ENCODE data around the gene RAB3IL1.

RAB3IL1 gene

GRCh38 chr11:61896665-61897386 is 20.5 kb downstream of the RAB3IL1 start:
- no peak overlapping the region for H3K4me2 ChIP-seq
- no peaks in the 10 kb centered on the region for H4K20me1 ChIP-seq
- H3K9ac ChIP-seq, result no peak overlapping the region
- no peak overlapping the region for H3K27ac ChIP-seq
- peaks cover 27% of the 10 kb centered on the region for H3K4me1 ChIP-seq
- no peak overlapping the region for H3K4me3 ChIP-seq
- H3K36me3 ChIP-seq, result no peaks in the 10 kb centered on the region
- TF ChIP-seq Cebpa-rat (IDR thresholded peaks at IDR 0.05), result no peak
- no peaks in the 10 kb centered on the region for H3K9me3 ChIP-seq
- no peaks in the 10 kb centered on the region for H3K27me3 ChIP-seq

- no peak for TF ChIP-seq Cebpa-rat (IDR thresholded peaks at IDR 0.05)
- Histone ChIP-seq H3K4me2 (no peak overlapping the region), H3K4me3 (no peak overlapping the region), H3K9me3 (no peaks in the 10 kb centered on the region), H3K9ac (no peak overlapping the region), H3K27ac (no peak overlapping the region), H4K20me1 (no peaks in the 10 kb centered on the region), H3K27me3 (no peaks in the 10 kb centered on the region), H3K4me1 (peaks cover 33% of the 10 kb centered on the region), H3K36me3 (no peaks in the 10 kb centered on the region)
These were observed 21.7 kb downstream of the RAB3IL1 start for GRCh38 chr11:61895718-61896059.

- Histone ChIP-seq H3K4me1 (peaks cover 38% of the 10 kb centered on the region), H3K4me2 (no peak overlapping the region)
These were observed 22.2 kb downstream of the RAB3IL1 start for GRCh38 chr11:61895046-61895717.

GRCh38 chr11:61893981-61894380 is 23.4 kb downstream of the RAB3IL1 start:
- Histone ChIP-seq H3K4me3 (no peak overlapping the region), H3K27me3 (no peaks in the 10 kb centered on the region), H3K9ac (no peak overlapping the region), H3K4me1 (peaks cover 41% of the 10 kb centered on the region), H3K4me2 (no peak overlapping the region), H3K9me3 (no peaks in the 10 kb centered on the region), H4K20me1 (no peaks in the 10 kb centered on the region), H3K36me3 (no peaks in the 10 kb centered on the region), H3K27ac (no peak overlapping the region)
- no peak for TF ChIP-seq Cebpa-rat (IDR thresholded peaks at IDR 0.05)

More at GRCh38 chr11:61895046-61895717, 22.2 kb downstream of the RAB3IL1 start:
- no peaks in the 10 kb centered on the region for H3K27me3 ChIP-seq
- no peaks in the 10 kb centered on the region for H3K9me3 ChIP-seq
- no peak overlapping the region for H3K4me3 ChIP-seq
- no peaks in the 10 kb centered on the region for H4K20me1 ChIP-seq
- no peak overlapping the region for H3K9ac ChIP-seq
- H3K27ac ChIP-seq, result no peak overlapping the region
- no peaks in the 10 kb centered on the region for H3K36me3 ChIP-seq
- TF ChIP-seq Cebpa-rat (IDR thresholded peaks at IDR 0.05), result no peak

- H3K4me3 ChIP-seq, result peak overlapping the region; percentile 84
- no peaks in the 10 kb centered on the region for H3K36me3 ChIP-seq
- H3K4me1 ChIP-seq, result peaks cover 28% of the 10 kb centered on the region
- peak overlapping the region; percentile 89 for H3K4me2 ChIP-seq
- H3K9me3 ChIP-seq, result no peaks in the 10 kb centered on the region
- peak overlapping the region; percentile 80 for H3K9ac ChIP-seq
- H4K20me1 ChIP-seq, result no peaks in the 10 kb centered on the region
- no peak for TF ChIP-seq Cebpa-rat (IDR thresholded peaks at IDR 0.05)
- no peaks in the 10 kb centered on the region for H3K27me3 ChIP-seq
- peak overlapping the region; percentile 22; the same call in 1 of the 2 replicates for H3K27ac ChIP-seq
These were observed 25.3 kb downstream of the RAB3IL1 start for GRCh38 chr11:61892085-61892370.

GRCh38 chr11:61891331-61892084 is 25.9 kb downstream of the RAB3IL1 start, which contains the start of gene FADS3:
FADS3 (minus strand) TSS chr11:61891545; CDS start chr11:61891381, 164 bp downstream.
- Histone ChIP-seq H3K4me1 (peaks cover 28% of the 10 kb centered on the region), H3K36me3 (no peaks in the 10 kb centered on the region), H3K4me3 (peak within 1 kb of the TSS; percentile 84), H3K4me2 (peak within 1 kb of the TSS; percentile 100), H4K20me1 (no peaks in the 10 kb centered on the region), H3K27ac (peak within 1 kb of the TSS; percentile 73), H3K9me3 (no peaks in the 10 kb centered on the region), H3K9ac (peak within 1 kb of the TSS; percentile 80), H3K27me3 (no peaks in the 10 kb centered on the region)
- TF ChIP-seq Cebpa-rat (IDR thresholded peaks at IDR 0.05), result no peak

- Histone ChIP-seq H3K4me3 (peak overlapping the region; percentile 84), H3K9me3 (no peaks in the 10 kb centered on the region), H3K27me3 (no peaks in the 10 kb centered on the region), H3K4me1 (peaks cover 29% of the 10 kb centered on the region), H4K20me1 (no peaks in the 10 kb centered on the region), H3K4me2 (peak overlapping the region; percentile 100), H3K36me3 (no peaks in the 10 kb centered on the region), H3K27ac (peak overlapping the region; percentile 73), H3K9ac (peak overlapping the region; percentile 80)
- TF ChIP-seq Cebpa-rat (IDR thresholded peaks at IDR 0.05), result no peak
These were observed 26.6 kb downstream of the RAB3IL1 start for GRCh38 chr11:61890529-61891330.

GRCh38 chr11:61889831-61890230 is 27.5 kb downstream of the RAB3IL1 start:
- Histone ChIP-seq H3K4me2 (peak overlapping the region; percentile 100), H3K9me3 (no peaks in the 10 kb centered on the region), H3K27ac (no peak overlapping the region), H4K20me1 (no peaks in the 10 kb centered on the region), H3K27me3 (no peaks in the 10 kb centered on the region), H3K4me1 (peaks cover 38% of the 10 kb centered on the region), H3K4me3 (peak overlapping the region; percentile 84), H3K9ac (peak overlapping the region; percentile 80; the same call in 1 of the 2 replicates), H3K36me3 (no peaks in the 10 kb centered on the region)
- TF ChIP-seq Cebpa-rat (IDR thresholded peaks at IDR 0.05), result no peak

GRCh38 chr11:61888590-61888989 is 28.8 kb downstream of the RAB3IL1 start:
- Histone ChIP-seq H4K20me1 (no peaks in the 10 kb centered on the region), H3K27ac (no peak overlapping the region), H3K36me3 (no peaks in the 10 kb centered on the region), H3K9me3 (no peaks in the 10 kb centered on the region), H3K9ac (no peak overlapping the region), H3K27me3 (no peaks in the 10 kb centered on the region), H3K4me2 (no peak overlapping the region), H3K4me1 (peaks cover 44% of the 10 kb centered on the region), H3K4me3 (no peak overlapping the region)
- TF ChIP-seq Cebpa-rat (IDR thresholded peaks at IDR 0.05), result no peak

All from BLaER1 (cell line).